ENCODE data around the gene METTL13.
"Not testable (repeated sequence)": the region's sequence is repeated elsewhere in the genome, so short reads cannot be mapped to it uniquely, and the experiment has no call there.

METTL13 gene

DNA sequence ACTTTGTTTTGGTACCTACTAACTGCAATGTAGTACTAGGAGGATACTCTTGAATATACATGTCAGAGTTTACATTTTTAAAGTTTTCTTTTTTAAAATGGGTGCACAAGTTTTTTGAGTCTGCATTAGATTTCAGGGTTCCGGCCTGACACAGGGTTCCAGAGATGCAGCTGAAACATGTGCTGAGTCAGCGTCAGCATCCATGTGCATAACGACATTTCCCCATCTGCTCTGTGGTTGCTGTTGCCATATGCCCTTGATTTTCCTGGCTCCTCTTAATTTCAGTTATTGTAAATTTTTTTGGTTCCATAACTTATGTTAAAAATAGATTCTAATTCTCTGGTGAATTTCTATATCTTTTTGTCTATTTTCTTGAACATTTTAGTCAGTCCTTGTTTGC is 12.3 kb upstream of the METTL13 start:
- DNase-seq (ENCODE audit: low spot score): peak; percentile 34

DNA sequence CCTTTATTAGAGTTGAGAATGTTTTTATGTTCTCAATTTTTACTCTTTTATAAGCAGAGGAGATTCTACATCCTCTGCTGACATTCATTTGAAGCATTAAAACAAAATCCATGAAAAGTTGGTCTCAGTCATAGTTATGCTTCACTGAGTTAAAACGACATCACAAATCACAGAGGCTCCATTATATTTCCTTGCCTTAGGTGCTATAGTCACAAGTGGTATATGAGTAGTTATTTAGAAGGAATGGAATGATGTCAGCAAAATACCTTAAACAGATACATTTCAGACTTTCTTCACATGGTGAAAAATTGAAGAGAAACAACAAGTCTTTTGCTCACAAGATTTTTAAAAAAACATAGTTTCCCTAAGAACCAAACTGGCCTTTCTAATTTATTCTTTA is 11.7 kb upstream of the METTL13 start:
- no peak for DNase-seq (ENCODE audit: low spot score)

DNA sequence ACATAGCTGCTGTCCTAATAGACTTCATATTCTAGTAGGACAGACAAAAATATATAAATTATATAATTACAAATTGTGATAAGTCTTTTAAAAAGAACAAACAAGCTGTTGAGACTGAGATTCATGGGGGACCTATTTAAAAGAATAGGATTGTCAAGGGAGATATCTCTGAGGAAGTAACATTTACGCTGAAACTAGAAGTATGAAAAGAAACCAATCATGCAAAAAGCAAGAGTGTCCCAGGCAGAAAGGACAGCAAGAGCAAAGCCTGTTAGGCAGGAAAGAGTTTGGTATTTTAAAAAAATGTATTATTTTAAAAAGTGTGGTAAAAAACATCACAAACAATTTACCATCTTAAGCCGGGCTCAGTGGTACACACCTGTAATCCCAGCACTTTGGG is 9.1 kb upstream of the METTL13 start:
- no peak for DNase-seq (ENCODE audit: low spot score)

DNA sequence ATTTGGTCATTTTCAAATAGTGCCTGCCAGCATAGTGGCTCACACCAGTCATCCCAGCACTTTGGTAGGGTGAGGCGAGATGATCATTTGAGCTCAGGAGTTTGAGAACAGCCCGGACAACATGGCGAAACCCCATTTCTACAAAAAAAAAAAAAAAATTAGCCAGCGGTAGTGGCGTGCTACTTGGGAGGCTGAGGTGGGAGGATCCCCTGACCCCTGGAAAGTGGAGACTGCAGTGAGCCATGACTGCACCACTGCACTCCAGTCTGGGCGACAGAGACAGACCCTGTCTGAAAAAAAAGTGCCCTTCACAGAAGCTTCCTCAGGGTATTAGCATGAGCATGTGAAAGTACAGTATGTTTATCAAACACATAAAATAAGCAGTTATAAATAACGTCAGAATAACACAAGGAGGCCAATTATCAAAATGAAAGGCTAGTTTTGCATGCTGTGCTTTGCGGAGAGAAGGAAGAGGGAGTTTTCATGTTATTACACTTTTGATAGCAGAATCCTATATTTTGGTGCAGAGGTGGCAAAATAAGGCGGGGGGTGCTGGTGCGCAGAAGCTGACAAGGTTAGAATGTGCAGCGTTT is 781 bp upstream of the METTL13 start:
- no peak for DNase-seq (ENCODE audit: low spot score)

DNA sequence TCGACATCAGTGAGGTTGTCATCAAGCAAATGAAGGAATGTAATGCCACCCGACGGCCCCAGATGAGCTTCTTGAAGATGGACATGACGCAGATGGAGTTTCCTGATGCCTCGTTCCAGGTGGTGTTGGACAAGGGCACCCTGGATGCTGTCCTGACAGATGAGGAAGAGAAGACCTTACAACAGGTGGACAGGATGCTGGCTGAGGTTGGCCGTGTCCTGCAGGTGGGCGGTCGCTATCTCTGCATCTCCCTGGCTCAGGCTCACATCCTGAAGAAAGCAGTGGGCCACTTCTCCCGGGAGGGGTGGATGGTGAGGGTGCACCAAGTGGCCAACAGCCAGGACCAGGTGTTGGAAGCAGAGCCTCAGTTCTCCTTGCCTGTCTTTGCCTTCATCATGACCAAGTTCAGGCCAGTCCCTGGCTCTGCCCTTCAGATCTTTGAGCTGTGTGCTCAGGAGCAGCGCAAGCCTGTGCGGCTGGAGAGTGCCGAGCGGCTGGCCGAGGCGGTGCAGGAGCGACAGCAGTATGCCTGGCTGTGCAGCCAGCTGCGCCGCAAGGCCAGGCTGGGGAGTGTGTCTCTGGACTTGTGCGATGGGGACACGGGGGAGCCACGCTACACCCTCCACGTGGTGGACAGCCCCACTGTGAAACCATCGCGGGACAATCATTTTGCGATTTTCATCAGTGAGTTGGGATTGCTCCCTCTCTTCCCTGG is 2.5 kb downstream of the METTL13 start:
- no peak for DNase-seq (ENCODE audit: low spot score)

DNA sequence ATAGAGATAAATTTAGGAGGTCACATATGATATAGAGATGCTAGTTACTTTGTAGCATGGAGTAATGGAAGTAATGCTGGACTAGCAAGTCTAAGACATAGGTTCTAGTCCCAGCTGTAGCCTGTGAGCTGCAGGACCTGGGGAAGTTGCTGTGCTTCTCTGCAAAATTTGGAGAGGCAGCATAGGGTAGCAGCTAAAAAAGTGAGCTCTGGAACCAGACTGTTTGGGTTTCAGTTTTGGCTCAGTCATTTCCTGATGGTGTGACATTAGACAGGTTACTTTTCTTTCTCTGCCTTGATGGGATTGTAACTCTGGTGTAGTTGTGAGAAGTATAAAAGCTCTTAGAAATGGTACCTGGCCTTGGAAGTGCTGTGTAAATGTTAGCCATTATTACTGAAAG is 3.3 kb downstream of the METTL13 start:
- DNase-seq (ENCODE audit: low spot score): no peak

DNA sequence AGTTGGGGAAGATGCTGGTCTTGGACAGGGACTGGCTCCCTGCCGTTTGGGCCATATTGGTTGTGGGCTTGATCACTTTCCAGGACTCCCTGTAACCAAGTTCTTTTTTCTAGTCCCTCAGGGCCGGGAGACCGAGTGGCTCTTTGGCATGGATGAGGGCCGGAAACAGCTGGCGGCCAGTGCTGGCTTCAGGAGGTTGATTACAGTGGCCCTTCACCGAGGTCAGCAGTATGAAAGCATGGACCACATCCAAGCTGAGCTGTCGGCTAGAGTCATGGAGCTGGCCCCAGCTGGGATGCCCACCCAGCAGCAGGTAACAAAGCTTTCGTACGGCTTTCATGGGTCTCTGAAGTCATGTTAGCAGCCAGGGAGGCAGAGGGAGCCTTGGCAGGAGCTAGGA is 4.3 kb downstream of the METTL13 start:
- no peak for DNase-seq (ENCODE audit: low spot score)

DNA sequence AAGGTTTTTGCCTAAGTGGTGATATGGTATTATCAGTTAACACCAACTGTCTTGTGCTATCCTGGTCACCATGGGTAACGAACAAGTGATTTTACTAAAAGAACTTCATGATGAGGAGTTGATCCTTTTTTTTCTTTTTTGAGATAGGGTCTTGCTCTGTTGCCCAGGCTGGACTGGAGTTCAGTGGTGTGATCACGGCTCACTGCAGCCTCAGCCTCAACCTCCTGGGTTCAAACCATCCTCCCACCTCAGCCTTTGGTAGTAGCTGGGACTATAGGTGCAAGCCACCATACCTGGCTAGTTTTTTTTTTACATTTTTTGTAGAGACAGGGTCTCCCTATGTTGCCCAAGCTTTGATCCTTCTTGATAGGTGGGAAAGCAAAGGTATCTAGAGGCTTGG is 5.1 kb downstream of the METTL13 start:
- DNase-seq (ENCODE audit: low spot score): no peak

DNA sequence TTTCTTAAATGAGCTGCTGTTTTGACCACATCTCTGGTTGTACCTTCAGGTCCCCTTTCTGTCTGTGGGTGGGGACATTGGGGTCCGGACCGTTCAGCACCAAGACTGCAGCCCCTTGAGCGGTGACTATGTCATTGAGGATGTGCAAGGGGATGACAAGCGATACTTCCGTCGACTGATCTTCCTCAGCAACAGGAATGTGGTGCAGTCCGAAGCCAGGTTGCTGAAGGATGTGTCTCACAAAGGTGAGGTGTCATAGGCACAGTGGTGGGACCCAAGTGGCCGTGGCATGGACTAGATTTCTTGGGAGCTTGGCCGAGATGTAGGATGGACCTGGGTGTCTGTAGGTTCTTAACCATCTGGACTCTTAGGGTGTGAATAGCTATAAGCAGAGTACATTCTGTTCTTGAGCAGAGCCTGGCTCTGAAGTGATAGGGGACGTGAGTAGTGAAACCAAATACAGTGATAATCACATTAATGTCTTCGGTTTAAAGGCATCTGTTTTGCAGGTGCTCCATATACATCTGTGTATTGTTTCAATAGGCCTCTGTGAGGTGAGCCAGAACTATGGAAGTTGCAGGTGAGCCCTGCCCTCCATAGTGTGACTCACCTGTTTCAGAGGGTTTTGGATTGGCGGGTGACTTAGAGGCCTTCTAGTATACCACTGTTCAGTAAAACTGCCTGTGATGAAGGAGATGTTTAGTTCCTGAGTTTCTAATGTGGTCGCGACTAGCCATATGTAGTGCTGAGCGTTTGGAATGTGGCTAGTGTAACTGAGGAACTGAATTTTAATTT is 6.4 kb downstream of the METTL13 start:
- DNase-seq (ENCODE audit: low spot score): no peak

DNA sequence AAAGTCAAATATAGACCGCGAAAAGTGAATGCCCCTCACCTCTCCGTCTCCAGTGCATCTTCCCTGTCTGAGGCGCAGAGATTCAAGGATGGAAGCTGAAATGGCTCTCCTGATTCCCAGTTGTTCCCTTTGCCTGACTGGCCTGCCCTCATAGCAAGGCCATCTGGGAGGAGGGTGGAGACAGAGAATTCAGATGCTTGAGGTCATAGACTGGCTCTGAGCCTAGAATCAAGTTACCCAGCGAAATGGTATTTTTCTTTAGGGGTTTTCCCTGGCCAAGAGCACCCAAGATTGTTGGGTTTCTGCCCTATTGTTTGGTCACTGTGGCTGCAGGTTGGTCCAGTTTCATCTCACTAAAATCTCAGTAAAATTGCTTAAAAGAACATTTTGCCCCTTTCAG is 7.2 kb downstream of the METTL13 start:
- no peak for DNase-seq (ENCODE audit: low spot score)

DNA sequence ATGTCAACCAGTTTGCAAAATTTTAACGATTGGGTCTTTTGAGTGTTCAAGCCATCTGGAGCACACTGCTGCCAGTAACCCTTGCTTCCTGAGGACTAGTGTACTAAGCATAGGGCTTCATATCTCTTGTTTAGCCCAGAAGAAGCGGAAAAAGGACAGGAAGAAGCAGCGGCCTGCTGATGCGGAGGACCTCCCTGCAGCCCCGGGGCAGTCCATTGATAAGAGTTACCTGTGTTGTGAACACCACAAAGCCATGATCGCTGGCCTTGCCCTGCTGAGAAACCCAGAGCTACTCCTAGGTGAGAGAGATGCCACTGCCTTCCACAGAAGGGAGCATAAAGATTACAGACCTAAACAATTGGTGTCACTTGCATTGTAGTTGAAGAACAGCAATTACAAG is 8.9 kb downstream of the METTL13 start:
- no peak for DNase-seq (ENCODE audit: low spot score)

DNA sequence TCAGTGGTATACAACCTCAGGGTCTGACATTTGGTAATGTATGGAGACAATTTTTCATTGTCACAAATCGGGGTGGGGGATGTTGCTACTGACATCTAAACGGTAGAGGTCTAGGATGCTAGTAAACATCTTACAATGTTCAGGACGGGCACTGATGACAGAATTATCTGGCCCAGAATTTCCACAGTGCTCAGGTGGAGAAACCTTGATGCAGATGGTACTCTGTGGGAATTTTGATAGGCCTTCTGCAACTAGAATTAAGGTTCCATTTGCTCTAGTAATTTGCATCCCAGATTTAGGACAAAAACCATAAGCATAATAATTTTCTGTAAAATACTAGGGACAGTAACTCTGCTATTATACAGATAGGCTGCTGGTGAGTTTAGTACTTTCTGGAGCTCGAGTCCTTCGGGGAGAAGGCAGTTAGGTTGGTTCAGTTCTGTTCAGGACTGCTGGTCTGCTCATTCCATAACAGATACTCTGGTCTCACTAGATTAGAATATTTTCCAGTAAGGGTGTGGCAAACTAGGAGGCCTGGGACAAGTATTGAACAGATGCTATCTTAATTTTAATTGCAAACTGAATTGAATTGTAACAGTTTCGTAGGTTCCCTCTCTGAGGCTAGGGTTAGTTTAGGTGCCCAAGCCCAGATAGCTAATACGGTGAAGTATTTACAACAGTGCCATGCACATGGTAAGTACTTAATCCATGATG is 11.4 kb downstream of the METTL13 start:
- no peak for DNase-seq (ENCODE audit: low spot score)

DNA sequence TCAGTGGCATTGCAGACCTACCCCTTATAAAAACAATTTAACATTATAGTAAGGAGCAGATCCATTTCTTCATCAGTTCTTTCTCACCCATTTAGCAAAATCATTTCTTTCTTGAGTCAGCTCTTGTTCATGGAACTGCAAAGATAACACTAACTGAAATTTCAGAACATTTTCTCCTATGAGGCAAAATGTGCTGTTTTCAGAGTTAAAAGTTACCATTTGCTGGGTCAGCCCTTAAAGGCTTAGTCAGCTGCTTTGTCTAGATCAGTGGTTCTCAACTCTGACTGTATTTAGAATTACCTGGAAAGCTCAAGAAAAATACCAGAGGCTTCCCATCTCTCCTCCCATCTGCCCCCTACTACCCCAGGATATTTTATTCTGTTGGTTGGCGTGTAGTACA is 12.2 kb downstream of the METTL13 start:
- DNase-seq (ENCODE audit: low spot score): no peak

DNA sequence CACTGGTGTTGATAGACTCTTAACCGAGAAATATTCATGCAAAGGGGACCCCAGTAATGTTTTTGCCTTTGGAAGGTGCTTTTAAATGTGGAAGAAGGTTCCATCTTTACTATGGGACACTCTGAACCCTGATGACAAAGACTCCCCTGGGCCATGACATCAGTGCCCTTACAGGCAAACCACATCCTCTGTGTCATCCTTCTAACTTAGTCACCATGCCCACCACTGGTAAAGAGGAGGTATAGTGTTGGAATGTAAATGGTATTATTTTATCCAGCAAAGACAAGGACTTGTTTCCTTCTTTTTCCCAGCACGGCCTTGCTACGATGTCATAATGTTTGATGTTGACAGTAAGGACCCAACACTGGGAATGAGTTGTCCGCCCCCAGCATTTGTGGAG is 12.6 kb downstream of the METTL13 start:
- no peak for DNase-seq (ENCODE audit: low spot score)

DNA sequence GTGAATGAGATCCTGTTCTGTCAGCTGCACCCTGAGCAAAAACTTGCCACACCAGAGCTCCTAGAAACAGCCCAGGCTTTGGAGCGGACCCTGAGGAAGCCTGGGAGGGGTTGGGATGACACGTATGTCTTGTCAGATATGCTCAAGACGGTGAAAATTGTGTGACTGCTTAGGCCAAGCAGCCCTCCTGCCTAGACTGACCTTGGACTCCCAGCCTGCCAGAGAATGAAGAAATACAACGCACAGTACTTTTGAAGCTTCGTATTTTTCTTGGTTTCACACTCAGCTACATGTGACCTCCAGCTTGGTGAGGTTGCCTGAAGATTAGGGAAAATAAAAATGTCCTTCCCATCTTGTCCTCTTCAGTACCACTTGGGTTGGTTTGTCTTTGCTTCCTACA is 15.1 kb downstream of the METTL13 start:
- no peak for DNase-seq (ENCODE audit: low spot score)

DNA sequence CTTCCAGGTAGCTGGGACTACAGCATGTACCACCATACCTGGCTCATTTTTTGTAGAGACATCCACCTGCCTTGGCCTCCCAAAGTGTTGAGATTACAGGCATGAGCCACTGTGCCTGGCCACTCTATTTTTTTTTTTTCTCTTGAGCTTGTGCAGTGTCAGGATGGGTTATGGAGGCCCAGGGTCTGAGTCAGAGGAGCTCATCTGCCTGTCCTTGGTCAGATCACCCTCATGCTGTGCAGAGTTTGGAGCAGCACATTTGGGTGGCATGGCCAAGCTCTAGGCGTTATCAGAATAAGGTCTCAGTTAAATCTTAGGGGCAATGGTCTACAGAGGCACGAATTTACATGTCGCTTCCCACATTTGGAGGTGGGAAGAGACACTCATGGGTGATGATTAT is 16.9 kb downstream of the METTL13 start:
- DNase-seq (ENCODE audit: low spot score): no peak

DNA sequence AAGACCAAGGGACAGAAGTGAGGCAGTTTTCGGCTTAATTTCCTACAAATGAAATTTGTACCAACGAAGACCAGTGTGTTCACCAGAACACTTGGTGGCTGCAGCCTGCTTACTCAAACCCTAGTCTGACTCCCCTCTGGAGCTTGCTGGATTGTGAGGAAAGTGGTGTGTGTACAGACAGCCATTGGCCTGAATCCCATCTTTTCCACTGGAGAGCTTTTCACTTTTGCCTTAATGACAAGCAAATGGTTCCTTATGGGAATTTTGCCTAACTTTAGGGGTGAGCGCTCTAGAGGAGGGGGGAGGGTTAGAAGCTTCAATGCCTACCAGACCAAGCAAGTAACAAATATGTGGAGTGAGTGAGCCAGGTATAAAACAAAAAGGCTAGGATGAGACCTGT is 17.3 kb downstream of the METTL13 start:
- DNase-seq (ENCODE audit: low spot score): no peak

DNA sequence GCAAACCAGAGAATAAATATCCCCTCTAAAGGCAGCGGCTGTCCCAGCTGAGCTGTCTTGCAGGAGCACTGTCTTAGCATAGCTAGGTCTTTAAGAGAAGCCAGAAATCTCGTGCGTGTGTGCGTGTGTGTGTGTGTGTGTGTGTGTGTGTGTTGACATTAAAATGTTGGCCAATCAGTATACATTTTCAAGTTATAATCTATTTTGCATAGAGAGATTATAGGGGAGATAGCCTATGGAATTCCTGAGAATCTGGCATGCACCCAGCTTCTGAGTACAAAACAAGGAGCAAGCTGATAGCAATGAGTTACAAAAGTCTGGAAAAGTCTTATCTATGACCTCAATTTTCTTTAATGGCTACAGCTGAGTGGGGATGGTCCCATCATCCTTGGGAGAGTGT is 17.7 kb downstream of the METTL13 start:
- DNase-seq (ENCODE audit: low spot score): no peak

DNA sequence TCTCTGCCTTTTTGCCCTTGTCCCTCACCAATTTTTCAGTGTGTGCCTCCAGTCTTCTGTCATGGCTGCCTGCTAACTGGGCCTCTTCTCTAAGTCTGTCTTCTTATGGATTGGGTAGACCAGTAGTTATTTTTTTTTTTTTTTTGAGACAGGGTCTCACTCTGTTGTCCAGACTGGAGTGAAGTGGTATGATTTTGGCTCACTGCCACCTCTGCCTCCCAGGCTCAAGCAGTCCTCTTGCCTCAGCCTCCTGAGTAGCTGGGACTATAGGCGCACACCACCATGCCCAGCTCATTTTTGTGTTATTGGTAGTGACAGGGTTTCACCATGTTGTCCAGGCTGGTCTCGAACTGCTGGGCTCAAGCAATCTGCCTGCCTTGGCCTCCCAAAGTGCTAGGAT is 18.2 kb downstream of the METTL13 start:
- DNase-seq (ENCODE audit: low spot score): not testable (repeated sequence)

DNA sequence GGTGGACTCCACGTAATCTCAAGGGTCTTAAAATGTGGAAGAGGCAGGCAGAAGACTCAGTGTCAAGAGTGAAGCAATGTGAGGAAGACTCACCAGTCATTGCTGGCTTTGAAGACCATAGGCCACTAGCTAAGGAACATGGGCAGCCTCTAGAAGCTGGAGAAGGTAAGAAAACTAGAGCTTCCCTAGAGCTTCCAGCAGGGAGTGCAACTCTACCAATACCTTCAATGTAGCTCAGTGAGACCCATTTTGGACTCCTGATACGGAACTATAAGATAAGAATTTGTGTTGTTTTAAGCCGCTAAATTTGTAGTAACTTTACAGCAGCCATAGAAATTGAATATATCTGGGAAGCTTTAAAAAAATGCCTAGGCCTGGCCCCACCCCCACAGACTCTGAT is 18.9 kb downstream of the METTL13 start:
- no peak for DNase-seq (ENCODE audit: low spot score)

DNA sequence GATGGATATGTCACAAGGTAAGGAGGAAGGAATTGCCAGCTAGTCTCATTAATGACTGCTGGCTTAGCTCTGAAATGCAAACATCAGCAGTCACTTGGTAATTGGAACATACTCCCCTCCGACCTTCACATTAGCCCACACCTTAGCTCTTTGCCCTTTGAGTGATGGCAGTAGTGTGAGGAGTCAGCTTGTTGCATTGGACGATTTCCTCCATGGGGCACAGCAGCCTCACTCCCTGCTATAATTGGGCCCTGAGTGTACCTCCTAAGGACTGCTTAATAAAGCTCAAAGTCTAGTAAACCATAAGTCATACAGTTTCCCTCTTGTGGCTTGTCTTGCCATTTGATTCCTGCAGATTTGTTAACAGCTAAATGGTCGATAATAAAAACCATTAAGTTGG is 19.4 kb downstream of the METTL13 start:
- DNase-seq (ENCODE audit: low spot score): no peak

DNA sequence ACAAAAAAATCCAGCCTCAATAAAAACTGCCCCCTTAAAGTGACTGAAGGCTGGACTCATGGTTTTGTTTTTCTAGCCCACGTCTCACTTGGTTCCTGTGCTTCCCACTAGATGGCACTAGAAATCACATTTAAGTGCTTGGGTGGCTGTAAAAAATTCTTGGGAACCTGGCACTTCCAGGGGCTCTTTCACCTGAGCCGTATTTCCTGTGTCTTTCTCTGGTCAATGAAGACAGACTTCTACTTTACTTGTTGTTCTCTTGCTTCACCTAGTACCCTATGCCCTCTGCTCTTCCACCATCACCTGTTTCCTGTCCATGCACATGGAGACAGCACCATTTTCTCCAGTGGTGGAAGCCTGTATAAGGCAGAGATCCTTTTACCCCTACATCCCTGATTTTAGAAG is 20.0 kb downstream of the METTL13 start:
- DNase-seq (ENCODE audit: low spot score): peak; percentile 78

DNA sequence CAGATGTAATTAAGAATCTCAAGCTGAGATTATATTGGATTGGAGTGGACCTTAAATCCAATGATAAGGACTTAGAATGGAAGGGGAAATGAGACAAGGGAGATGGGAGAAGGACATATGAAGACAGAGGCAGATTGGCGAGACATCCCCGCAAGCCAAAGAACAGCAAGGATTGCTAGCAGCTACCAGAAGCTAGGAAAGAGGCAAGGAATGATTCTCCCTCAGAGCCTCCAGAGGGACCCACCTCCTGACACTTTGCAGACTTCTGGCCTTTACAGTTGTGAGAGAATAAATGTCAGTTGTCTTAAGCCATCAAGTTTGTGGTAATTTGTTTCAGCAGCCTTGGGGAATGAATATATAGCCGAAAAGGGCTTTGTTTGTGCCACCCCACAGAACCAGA is 20.7 kb downstream of the METTL13 start:
- peak; percentile 54 for DNase-seq (ENCODE audit: low spot score)

Measured in Ammon's horn (tissue), 1 donor.